ENCODE data around the gene CAPN5.

DNA sequence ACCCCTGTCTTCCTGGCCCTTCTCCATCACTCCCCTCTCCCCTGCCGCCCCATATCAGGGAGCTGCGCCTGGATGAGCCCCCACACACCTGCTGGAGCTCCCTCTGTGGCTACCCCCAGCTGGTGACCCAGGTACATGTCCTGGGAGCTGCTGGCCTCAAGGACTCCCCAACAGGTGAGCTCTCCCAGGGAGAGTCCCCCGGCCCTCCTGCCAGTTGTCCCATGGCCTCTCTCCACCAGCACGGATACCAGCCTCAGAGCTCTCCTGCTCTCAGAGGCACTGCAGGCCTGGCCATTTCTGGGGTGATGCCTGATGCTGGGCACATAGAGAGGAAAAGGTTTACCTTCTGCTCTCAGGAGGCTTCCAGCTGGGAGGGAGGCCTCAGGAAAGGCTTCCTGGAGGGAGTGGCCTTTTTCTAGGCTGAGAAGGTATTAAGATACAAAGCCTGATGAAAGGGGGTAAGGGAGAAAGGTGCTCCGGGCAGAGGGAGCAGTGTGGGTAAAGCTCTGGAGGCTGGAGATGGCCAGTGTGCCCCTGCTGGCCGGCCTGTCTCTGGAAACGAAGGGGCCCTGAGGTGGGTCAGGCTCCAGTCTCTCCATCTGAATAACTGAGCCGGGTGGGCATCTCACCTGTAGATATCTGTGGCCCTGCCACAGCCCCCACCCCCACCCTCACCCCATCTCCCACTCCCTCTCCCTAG, 55.3 kb downstream of the CAPN5 start:
- no peak for TF ChIP-seq GABPA (IDR thresholded peaks at IDR 0.05; ENCODE audit: borderline replicate concordance, insufficient read depth, low read length)
- TF ChIP-seq BRCA1 (IDR thresholded peaks at IDR 0.05; ENCODE audit: low read depth, low read length), result no peak
- TF ChIP-seq POLR2A (IDR thresholded peaks at IDR 0.05; ENCODE audit: control extremely low read depth in 1 of 2, low read depth in 2 of 2, low read length in 2 of 2), result no peak
